HTERT RPE-1 (cell line): ENCODE measurements around the gene TAF1C.

Experiments used
- in situ Hi-C: fragments of 300-500 bp; cut with MboI; formaldehyde crosslinking; loops from 4 replicates; pipeline ENCODE4 v1.14.3; 2020; ENCODE audit warnings: low sequenced_read_pairs

Gene TAF1C

DNA sequence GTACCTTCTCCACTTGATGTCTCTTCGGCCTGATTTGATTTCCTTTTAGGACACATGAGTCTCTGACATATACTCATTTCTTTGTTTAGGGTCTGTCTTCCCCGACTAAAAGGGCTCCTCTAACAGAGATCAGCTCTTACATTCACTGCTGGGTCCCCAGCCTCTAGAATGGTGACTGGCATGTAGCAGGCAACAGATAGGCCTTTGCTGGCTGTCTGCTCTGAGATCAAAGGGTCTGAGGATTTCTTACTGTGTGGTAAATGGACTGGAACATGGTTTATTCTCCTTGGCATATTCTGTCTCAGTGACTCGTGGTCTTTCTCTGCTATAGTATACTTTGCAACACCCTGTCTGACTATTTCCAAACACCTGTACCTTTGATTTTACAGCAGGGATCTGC, 25.1 kb downstream of the TAF1C start:
- in situ Hi-C loops: no loop called here

DNA sequence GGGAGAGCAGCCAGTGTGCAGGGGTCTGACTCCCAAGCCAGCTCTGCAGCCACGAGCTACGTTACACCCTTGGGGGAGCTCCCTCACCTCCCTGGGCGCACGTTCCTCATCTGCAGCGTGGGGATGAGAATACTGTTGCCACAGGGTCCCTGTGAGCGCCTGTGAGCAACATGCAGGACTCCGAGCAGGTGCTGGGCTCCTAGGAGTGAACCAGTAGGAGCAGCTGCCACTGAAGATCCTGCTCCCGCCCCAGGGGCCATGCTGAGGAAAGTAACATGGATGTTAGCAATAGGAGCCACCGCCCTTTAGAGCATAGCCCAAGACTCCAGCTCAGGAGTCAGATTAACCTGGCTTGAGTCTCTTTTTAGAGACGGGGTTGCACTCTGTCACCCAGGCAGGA, 25.8 kb downstream of the TAF1C start:
- in situ Hi-C loops: no loop called here

DNA sequence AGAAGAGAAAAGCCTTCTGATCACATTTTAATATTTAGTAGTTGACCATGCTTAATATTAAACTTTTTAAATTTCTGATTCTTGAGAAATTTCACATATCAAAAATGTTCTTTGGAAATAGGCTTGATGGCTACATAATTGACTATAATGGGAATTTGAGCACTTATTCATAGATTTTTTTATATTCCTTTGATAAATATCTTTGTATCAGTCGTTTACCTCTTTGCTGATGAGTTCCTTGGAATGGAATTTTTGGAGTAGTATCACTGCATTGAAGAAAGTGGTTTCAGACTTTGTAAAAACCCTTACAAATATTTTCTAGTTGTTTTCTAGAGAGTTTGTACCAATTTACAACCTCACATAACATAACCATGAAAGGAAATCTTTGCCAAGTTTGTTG, 27.1 kb downstream of the TAF1C start:
- in situ Hi-C loops: no loop called here

DNA sequence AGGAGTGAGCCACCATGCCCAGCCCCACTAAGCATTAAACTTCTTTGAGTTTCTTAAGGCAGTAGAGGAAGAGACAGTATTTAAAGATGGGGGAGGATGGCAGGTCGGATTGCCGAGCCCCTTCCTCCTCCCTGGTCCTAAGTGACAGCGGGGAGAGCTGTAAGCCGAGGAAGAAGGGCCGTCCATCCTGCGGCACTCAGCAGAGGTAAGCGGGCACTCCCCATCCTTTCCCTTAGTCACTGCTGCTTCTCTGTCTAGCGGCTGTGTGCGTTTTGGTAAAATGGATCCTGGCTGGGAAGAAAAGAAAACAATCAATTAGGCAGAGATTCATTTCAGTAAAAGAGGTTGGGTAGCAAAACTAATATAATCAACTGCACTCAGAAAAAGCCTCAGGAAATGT, 27.9 kb downstream of the TAF1C start:
- in situ Hi-C loops: no loop called here

DNA sequence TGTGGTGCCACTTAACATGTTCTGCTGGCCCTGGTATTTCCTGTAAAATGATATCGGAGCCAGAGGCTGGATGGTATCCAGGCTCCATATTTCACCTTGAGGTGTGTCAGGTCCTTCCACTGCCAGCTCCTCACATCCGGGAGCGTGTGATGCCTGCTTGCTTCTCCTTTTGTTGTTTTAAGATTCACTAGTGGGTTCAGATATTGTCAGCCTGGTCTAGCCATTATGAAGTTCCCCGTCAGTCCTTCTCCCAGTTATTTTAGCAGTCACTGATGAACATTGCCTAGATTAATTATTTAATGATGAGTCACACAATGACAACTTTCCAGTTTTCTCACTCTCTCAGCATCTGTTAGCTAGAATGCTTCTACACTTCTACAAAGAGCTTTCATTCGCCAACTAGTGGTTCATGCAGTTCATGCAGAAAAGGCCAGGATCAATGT, 30.5 kb downstream of the TAF1C start:
- in situ Hi-C loops: no loop called here

DNA sequence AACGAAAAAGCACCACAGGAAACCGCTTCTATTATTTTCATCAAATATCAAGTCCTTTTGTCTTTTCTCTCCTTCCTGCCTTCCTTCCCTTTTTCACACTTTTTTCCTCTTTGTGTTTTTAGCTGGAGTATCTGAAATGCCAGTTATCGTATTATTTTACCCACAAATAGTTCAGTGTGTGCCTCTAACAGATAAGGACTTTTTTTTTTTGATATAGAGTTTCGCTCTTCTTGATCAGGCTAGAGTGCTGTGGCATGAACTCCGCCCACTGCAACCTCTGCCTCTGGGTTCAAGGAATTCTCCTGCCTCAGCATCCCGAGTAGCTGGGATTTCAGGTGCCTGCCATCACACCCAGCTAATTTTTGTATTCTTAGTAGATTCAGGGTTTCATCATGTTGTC, 31.1 kb downstream of the TAF1C start:
- in situ Hi-C loops: no loop called here

DNA sequence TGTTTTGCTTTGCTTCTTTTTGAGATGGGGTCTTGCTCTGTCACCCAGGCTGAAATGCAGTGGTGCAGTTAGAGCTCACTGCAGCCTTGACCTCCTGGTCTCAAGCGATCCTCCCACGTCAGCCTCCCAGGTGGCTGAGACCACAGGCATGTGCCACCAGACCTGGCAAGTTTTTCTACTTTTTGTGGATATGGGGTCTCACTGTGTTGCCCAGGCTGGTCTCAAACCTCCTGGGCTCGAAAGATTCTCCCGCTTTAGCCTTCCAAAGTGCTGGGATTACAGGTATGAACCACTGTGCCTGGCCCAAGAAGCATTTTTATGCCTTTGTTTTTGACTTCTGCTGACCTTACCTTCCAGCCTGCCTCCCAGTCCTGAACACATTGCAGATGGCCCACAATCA, 31.6 kb downstream of the TAF1C start:
- in situ Hi-C loops: no loop called here

DNA sequence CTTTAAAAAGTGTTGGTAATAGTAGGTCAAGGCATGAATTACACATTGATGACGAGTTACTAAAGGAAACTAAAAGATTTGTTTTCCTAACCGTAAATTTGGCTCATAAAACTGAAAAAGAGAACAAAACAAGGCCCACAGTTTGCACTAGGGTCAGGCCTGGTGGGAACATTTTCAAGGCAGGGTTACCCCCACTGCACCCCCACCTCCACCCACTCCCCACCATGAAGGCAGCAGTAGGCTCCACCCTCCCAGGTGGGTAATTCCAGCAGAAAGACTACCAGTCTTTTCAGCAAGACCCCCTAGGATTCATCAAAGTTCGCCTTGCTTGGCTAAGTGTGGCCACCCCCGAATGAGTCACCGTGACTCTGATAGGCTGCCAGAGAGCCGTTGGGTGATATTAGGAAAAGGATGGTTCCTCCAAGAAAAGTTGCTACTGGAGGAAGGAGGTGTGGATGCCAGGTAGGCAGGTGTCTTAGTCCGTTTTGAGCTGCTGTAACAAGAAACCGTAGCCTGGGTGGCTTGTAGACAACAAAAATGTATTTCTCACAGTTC, 33.1 kb downstream of the TAF1C start:
- in situ Hi-C loops: no loop called here

DNA sequence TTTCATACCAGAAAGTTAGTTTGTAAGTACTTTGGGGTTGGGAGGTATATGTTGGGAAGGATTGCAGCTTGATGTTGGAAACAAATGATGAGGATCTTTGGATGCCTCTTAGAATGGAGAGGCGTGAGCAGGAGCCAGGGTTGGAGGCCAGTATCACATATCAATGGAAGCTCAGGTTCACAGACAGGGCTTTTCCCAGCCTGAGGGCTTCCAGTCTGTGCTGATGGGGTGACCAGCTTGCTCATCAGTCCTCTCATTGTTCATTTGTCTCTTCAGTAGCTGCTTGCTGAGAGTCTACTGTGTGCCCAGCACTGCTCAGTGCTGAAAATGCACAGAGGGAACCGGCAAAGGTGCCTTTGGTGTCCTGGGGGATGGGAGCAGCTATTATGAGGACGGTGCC, 35.9 kb downstream of the TAF1C start:
- in situ Hi-C loops: no loop called here

DNA sequence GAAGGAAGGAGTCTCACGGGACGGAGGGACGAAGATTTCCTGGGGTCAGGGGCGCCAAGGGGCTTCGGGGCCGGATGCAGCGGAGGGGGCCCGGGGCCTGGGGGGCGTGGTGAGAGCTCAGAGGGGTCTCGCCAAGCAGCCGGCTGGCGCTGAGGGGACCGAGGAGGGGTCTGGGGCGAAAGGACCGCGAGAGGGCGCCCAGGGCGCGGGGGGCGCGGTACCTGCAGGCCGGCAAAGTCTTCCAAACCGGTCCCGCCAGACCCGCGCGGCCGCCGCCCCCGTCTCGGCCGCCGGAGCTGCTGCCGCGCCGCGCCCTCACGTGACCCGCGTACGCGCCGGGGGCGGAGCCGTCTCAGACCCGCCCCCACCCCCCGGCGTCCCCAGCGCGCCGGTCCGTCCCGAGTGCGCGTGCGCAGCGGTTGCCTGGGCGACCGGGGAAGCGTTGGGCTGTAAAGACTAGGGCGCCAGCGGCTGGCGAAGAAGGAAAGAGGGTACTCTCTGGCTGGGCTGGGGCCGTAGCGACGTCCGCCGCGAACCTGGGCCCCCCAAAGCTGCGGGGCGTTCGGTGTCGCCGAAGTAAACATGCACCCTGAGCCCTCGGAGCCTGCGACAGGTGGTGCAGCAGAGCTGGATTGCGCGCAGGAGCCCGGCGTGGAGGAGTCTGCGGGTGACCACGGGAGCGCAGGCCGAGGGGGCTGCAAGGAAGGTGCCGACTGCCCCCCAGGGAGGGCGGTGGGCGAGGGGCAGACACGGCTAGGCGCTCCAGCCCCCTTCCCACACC, 41.8 kb downstream of the TAF1C start, which contains the start of the genes DNAAF1 and HSDL1:
Gene DNAAF1, plus strand, starts transcription at position 450 of the 781 bp plus-strand sequence. Its CDS starts 133 bp downstream, at position 583.
Gene HSDL1, minus strand, starts transcription at position 319 of the 781 bp plus-strand sequence. CDS start 13,856 bp downstream, outside the sequence.
- in situ Hi-C loops: no loop called here

DNA sequence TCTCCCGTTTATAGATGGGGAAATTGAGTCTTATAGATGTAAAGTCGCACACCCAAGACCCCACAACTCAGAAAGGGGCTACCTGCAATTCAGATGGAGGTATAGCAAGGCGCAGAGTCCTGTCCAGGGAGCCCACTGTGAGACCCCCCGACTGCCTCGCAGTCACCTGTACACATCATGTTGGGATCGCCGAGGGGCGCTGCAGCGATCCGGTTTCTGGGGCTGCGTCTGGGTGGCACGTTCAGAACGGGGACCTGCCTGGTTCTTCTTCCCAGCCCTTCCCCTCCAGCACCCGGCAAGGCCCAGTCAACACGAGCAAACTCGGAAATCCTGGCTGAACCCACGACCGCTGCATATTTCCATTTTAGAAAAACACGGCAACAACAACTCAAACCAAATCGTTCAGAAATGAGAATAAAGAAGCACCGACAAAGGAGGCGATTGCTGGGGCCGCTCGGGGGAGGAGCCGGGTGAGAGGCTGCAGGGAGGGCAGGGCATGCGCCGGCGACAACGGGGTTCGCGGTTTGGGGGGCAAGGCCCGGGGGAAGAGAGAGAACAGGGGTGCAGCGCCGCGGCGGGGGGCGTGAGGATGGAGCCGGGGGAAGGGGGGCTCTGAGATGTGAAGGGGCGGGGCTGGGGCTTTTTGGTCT, 42.5 kb downstream of the TAF1C start:
- in situ Hi-C loops: no loop called here

DNA sequence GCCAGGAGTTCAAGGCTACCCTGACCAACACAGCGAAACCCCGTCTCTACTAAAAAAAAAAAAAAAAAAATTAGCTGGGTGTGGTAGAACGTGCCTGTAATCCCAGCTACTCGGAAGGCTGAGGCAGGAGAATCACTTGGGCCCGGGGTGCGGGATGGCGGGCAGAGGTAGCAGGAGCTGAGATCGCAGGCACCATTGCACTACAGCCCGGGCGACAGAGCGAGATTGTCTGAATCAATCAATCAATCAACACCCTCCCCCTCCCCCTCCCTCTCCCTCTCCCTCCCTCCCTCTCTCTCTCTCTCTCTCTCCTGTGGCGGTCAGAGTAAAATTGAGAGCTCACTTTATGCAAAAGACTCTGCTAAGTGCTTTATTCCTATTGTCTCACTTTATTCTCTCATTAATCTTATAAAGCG, 43.1 kb downstream of the TAF1C start:
- in situ Hi-C loops: no loop called here

DNA sequence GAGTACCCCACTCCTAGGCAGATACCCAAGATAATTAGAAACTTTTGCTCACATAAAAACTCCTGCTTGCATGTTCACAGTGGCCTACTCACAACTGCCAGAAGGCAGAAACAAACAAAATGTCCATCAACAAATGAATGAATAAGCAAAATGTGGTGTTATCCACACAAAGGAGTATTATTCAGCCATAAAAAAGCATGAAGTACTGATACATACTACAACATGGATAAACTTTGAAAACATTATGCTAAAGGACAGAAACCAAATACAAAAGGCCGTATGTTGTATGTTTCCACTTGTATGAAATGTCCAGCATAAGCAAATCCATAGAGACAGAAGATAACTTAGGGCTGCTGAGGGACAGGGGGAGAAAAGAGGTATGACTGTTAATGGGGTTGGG, 43.8 kb downstream of the TAF1C start:
- in situ Hi-C loops: no loop called here

DNA sequence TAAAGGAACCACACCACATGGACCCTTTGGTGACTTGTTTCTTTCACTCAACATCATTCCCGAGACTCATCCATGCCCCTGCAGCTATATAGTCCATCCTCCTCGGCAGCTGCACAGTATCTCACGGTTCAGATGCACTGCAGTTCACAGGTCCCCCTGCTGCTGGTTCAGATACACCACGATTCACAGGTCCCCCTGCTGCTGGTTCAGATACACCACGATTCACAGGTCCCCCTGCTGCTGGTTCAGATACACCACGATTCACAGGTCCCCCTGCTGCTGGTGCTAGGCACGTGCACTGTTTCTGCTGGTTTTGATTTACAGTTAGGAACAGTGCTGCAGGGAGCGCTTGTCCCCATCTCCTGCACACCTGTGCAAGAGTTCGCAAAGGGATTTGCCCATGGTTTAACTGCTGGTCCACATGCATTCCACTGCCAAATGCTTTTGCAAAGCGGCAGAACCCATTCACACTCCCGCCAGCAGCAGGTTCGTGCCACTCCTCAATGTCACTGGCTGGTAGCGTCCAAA, 45.6 kb downstream of the TAF1C start:
- in situ Hi-C loops: no loop called here

DNA sequence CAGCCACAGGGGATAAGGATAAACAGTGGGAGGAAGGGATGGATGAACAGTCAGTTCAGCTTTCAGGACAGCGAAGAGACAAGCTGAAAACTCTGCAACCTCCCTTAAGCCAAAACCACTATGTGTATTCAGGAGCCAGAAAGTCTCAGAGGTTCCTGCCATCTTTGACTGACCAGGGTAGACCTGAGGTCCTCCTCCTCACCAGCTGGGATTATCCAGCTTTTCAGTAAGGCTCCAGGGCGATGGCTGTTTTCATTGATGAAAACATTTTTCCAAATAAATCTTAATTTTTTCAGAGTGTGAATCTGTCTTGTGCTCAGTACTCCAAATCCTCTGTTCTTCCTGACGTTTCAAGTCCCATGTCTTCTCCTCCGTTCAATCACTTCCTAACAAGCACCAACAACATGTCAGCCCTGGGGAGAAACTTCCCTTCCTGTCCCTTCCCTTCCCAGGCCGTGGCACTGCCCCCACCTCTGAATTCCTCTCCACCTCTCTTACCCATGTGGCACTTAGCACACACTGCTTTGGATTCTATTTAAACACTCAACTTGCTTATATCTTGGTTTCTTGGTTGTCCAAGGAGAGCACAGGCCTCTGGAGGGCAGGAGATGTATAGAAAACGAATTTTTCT, 47.1 kb downstream of the TAF1C start:
- in situ Hi-C loops: no loop called here

DNA sequence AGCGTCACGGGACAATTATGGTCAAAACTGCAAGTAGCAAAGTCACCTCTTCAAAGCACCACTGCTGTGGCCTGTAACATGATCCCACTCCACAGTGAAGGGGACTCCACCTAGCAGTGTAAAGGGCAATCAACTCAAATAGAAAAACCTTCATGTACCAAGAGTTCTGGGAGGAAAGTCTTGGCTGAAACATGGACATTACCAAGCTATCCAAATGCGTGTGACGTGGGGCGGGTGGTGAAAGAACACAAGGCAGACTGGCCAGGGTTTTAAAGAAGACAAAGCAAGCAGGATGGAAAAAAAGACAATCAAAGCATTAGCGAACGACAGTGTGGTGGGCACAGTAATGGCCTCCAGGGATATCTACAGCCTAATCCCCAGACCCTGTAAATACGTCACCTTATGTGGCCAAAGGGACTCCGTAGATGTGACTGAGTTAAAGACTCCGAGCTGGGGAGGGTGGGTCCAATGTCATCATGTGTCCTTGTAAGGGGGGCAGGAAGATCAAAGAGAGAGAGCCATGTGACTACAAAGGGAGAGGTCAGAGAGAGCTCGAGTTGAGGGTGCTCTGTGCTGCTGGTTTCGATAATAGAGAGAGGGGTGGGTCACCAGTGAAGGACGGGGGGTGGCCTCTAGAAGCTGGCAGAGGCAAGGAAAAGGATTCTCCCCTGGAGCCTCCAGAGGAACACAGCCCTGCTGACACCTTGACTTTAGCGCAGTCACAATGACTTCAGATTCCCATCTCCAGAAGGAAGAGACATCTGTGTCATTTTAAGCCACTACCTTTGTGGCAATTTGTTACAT, 47.8 kb downstream of the TAF1C start:
- in situ Hi-C loops: no loop called here

DNA sequence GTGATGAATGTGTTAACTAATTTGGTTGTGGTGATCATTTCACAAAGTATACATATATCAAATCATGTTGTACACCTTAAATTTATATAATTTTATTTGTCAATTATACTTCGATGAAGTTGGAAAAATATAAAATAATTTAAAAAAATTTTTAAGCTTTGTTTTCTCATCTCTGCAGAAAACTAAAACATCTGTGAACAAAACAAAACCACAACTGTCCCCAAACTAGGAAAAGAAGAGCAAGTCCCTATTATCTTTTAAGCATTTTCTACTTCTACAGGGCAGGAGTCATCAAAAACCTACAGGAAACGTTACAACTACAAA, 48.4 kb downstream of the TAF1C start:
- in situ Hi-C loops: no loop called here

DNA sequence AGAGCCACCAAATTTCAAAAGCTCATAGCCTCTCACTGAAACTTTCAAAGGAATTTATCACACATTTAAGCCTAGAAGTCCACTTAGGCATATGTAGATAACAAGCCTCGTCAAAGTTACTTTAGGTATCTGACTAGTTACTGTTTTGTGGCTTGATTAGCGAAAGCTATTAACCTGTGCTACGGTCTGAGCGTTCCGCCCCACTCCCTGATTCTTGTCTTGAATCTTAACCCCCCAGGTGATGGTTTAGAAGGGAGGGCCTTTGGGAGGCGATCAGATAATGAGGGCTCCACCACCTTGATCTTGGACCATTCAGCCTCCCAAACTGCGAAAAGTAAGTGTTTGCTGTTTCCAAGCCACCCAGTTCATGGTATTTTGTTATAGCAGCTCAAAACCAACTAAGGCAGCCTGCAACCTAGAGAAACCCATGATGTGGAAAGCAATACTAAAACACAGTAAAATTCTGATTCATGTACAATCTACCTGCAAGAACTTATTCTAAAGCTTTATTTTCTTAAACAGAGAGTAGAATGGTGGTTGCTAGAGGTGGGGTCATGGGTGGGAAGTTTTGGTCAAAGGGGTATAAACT, 49.0 kb downstream of the TAF1C start:
- in situ Hi-C loops: no loop called here

DNA sequence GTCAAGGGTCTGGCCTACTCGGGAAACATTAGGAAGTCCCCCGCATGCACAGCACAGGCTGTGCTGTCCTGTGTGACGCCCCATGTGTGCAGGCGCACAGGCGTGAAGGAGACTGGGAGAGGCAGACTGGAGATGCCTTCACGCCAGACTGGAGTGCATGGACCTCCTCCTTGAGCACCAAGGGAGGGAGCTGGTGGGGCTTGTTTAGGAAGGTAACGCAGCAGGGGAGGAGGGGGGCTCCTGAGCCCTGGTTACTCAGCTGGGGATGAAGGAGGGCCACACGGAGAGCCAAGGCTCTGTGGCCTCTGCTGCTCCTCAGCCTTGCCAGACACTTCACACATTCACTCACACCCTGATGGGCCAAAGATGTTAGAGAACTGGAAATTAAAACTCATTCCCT, 49.6 kb downstream of the TAF1C start:
- in situ Hi-C loops: no loop called here
